HepG2 (cell line): ENCODE results near the gene KLHL18. TPM values are rescaled to one million over a fixed set of nuclear protein-coding genes. Genes with fewer than 3 reads are reported as not detected.
"Not testable (repeated sequence)": the region's sequence is repeated elsewhere in the genome, so short reads cannot be mapped to it uniquely, and the experiment has no call there.

Experiments
- ATAC-seq: fragments of 200-7000 bp; cut with Tn5 transposase; 3 replicates; pipeline ENCODE4 v1.9.1; 2020; ENCODE audit warnings: mild to moderate bottlenecking, moderate library complexity
- BruUV-seq: library from RNA; stranded (reverse); fragments of 400-500 nt; replicated peaks from 2 replicates; lab custom pipeline; 2021; lab: Mats Ljungman, UMichigan
- CTCF ChIA-PET: fragments of 300-600 bp; formaldehyde crosslinking; extraction: SDS; loops from one replicate; lab custom pipeline; 2021; ENCODE audit warnings: low total read pairs, inconsistent platforms, low intra/inter-chr PET ratio; lab: Yijun Ruan, JAX
- POLR2A ChIA-PET: fragments of 350-600 bp; sonication (Branson Sonifier 250); formaldehyde crosslinking; loops from one replicate; lab custom pipeline; 2020; ENCODE audit warnings: antibody characterized with exemption, inconsistent platforms; lab: Yijun Ruan, JAX
- DNase-seq: peaks from one replicate; pipeline ENCODE4 v3.0.0-alpha.2; 2015; ENCODE audit warnings: low spot score
- FAIRE-seq: peaks from 3 replicates; lab custom pipeline; 2011; peaks lifted over from hg19 to GRCh38; lab: Jason Lieb, UNC
- H2AFZ ChIP-seq: one replicate; pipeline ENCODE4 v1.6.1; 2011; ENCODE audit warnings: low read length, inconsistent platforms
- H3K27ac ChIP-seq: fragments of 300-600 bp; 3 replicates; pipeline ENCODE4 v1.8.0; 2011; ENCODE audit warnings: mixed run types, mild to moderate bottlenecking, mixed read lengths, low read length, inconsistent platforms; ENCODE audit not compliant: insufficient read depth; ENCODE audit errors: extremely low read length
- H3K27me3 ChIP-seq, 2 experiments: fragments of 200-600 bp in 1 of 2; 2 replicates in 1 of 2; 3 replicates in 1 of 2; pipeline versions ENCODE4 v1.6.0 to v1.8.0; 2011; ENCODE audit warnings: low read length in 2 of 2, mild to moderate bottlenecking in 2 of 2, moderate library complexity in 2 of 2, inconsistent platforms in 1 of 2; ENCODE audit not compliant: insufficient read depth in 2 of 2, control insufficient read depth in 1 of 2
- H3K36me3 ChIP-seq, 2 experiments: fragments of 200-600 bp in 1 of 2; replicated peaks in 1 of 2; 2 replicates in 1 of 2; 3 replicates in 1 of 2; pipeline versions ENCODE4 v1.5.1 to v1.8.0; 2011; ENCODE audit warnings: low read length in 2 of 2, inconsistent platforms in 1 of 2; ENCODE audit not compliant: insufficient read depth in 2 of 2, control insufficient read depth in 1 of 2
- H3K4me1 ChIP-seq: 2 replicates; pipeline ENCODE4 v1.5.1; 2012; ENCODE audit warnings: low read length, inconsistent platforms; ENCODE audit not compliant: insufficient read depth
- H3K4me2 ChIP-seq: 2 replicates; pipeline ENCODE4 v1.6.0; 2011; ENCODE audit warnings: low read depth, low read length, inconsistent platforms
- H3K4me3 ChIP-seq, 3 experiments: fragments of 200-600 bp in 1 of 3; sonication (generic), shearing (Covaris generic) in 1 of 3; replicated peaks in 1 of 3; 2 replicates each; pipeline ENCODE4 v1.5.1; 2011 to 2016; ENCODE audit warnings: low read length in 3 of 3, inconsistent platforms in 2 of 3, low read depth in 2 of 3, mild to moderate bottlenecking in 2 of 3, control low read depth in 1 of 3, mixed read lengths in 1 of 3; ENCODE audit not compliant: insufficient read depth in 1 of 3
- H3K79me2 ChIP-seq: one replicate; pipeline ENCODE4 v1.6.1; 2011; ENCODE audit warnings: low read length, inconsistent platforms; ENCODE audit not compliant: insufficient read depth
- H3K9ac ChIP-seq: 2 replicates; pipeline ENCODE4 v1.6.0; 2011; ENCODE audit warnings: mild to moderate bottlenecking, low read depth, low read length, inconsistent platforms; ENCODE audit not compliant: insufficient read depth
- H3K9me3 ChIP-seq: 2 replicates; pipeline ENCODE4 v1.5.1; 2012; ENCODE audit warnings: mild to moderate bottlenecking, low read length
- H4K20me1 ChIP-seq: 2 replicates; pipeline ENCODE4 v1.6.0; 2011; ENCODE audit warnings: inconsistent platforms, mild to moderate bottlenecking, low read length, moderate library complexity; ENCODE audit not compliant: insufficient read depth
- FOSL2 ChIP-seq: sonication (generic); formaldehyde crosslinking; IDR thresholded peaks from 2 replicates; pipeline ENCODE4 v1.4.0; 2020; ENCODE audit warnings: missing genetic modification reagents
- HCFC1 ChIP-seq: fragments of 150-350 bp; IDR thresholded peaks from 2 replicates; pipeline ENCODE4 v1.6.1; 2014; ENCODE audit warnings: low read depth, low read length
- SRY ChIP-seq: sonication (generic); formaldehyde crosslinking; IDR thresholded peaks from 2 replicates; pipeline ENCODE4 v1.8.0; 2022; ENCODE audit warnings: mild to moderate bottlenecking, missing genetic modification reagents
- ZBTB3 ChIP-seq: sonication (generic); formaldehyde crosslinking; IDR thresholded peaks from 2 replicates; pipeline ENCODE4 v1.4.0; 2020; ENCODE audit warnings: low read depth, mild to moderate bottlenecking, moderate library complexity, missing genetic modification reagents, borderline replicate concordance
- ZNF562 ChIP-seq: sonication (generic); formaldehyde crosslinking; IDR thresholded peaks from 2 replicates; pipeline ENCODE4 v1.8.0; 2022; ENCODE audit warnings: missing genetic modification reagents, borderline replicate concordance
- WGBS: methylation state at CpG from one replicate; pipeline ENCODE4 v1.1.6; 2017; ENCODE audit warnings: low lambda C conversion rate; 5-methylcytosine and 5-hydroxymethylcytosine counted together
- in situ Hi-C: cut with HindIII; loops from 2 replicates; pipeline ENCODE4 v1.10.0; 2017; ENCODE audit warnings: low pct_unique_long_range_greater_than_20kb; ENCODE audit not compliant: extremely low pct_ligation_motif_present
- intact Hi-C: fragments of 100-400 bp; cut with micrococcal nuclease; formaldehyde crosslinking; loops from one replicate; pipeline ENCODE4 v1.10.0; 2022; ENCODE audit not compliant: unreplicated experiment
- polyA plus RNA-seq, 8 experiments: library from polyadenylated mRNA; depleted of rRNA in 3 of 8; stranded (reverse) in 7 of 8; unstranded in 1 of 8; fragments of >200 nt; fragmentation: Illumina TruSeq in 4 of 8; extraction: Trizol in 4 of 8; gene quantifications; 2 replicates each; pipeline versions ENCODE4 v1.2.1 to v1.2.3, GENCODE V29; 2011 to 2016; ENCODE audit warnings: low read depth in 4 of 8, missing spikeins in 1 of 8, mixed read lengths in 1 of 8; ENCODE audit not compliant: insufficient read depth in 1 of 8
- total RNA-seq, 5 experiments: library from RNA; depleted of rRNA; stranded (reverse); fragments of >200 nt; fragmentation: Illumina TruSeq; extraction: Trizol; gene quantifications; 2 replicates each; pipeline ENCODE4 v1.2.3, GENCODE V29; 2016; ENCODE audit warnings: low read depth in 1 of 5
- TF ChIP-seq, protein P1 (sequence below): sonication (generic); formaldehyde crosslinking; conservative IDR thresholded peaks from 2 replicates; pipeline ENCODE4 v1.4.0; 2020; ENCODE audit warnings: missing genetic modification reagents

The KLHL18 gene
- total and polyA plus RNA-seq, 2 of the 13 experiments (the other 11 are each of a cell fraction or from before 2014, with no cell fraction given) = 17.5 to 18.8 TPM

DNA sequence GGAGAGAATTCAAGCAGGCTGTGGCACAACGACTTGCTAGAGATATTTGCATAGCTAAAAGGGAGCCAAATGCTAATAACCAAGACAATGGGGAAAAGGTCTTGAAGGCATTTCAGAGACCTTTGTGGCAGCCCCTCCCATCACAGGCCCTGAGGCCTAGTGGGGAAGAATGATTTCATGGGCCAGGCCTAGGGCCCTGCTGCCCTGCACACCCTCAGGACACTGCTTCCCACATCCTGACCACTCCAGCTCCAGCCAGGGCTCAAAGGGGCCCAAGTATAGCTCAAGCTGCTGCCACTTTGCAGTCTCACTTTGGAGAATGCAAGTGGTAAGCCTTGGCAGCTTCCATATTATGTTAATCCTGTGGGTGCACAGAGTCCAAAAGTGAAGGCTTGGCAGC, 76.6 kb downstream of the KLHL18 start:
- FAIRE-seq = no peak
- no peaks in the 10 kb centered on the region for H4K20me1 ChIP-seq
- peaks cover 19% of the 10 kb centered on the region for H3K4me1 ChIP-seq
- no peak for DNase-seq
- no peaks in the 10 kb centered on the region for H3K79me2 ChIP-seq
- BruUV-seq = no TSS peak
- H3K36me3 ChIP-seq = no peaks in the 10 kb centered on the region
- no peak overlapping the region for H2AFZ ChIP-seq
- H3K9me3 ChIP-seq = peaks cover 14% of the 10 kb centered on the region
- intact Hi-C loops = no loop called here
- POLR2A ChIA-PET = no interaction called here
- TF ChIP-seq, protein P1, sequence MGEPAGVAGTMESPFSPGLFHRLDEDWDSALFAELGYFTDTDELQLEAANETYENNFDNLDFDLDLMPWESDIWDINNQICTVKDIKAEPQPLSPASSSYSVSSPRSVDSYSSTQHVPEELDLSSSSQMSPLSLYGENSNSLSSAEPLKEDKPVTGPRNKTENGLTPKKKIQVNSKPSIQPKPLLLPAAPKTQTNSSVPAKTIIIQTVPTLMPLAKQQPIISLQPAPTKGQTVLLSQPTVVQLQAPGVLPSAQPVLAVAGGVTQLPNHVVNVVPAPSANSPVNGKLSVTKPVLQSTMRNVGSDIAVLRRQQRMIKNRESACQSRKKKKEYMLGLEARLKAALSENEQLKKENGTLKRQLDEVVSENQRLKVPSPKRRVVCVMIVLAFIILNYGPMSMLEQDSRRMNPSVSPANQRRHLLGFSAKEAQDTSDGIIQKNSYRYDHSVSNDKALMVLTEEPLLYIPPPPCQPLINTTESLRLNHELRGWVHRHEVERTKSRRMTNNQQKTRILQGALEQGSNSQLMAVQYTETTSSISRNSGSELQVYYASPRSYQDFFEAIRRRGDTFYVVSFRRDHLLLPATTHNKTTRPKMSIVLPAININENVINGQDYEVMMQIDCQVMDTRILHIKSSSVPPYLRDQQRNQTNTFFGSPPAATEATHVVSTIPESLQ (CRISPR knock-in tag) = no peak
- TF ChIP-seq ZBTB3 (CRISPR knock-in tag) = no peak
- no peak for TF ChIP-seq SRY (CRISPR knock-in tag)
- no peak for TF ChIP-seq HCFC1
- H3K9ac ChIP-seq = no peak overlapping the region
- no peak overlapping the region for H3K4me2 ChIP-seq
- H3K27me3 ChIP-seq = no peaks in the 10 kb centered on the region
- CTCF ChIA-PET = no interaction called here
- in situ Hi-C loops = no loop called here
- H3K27ac ChIP-seq = no peak overlapping the region
- WGBS = 0% methylated on average over 1 of the region's 1 CpG
- no peak overlapping the region for H3K4me3 ChIP-seq
- no peak; the same call in 2 of the 3 replicates for ATAC-seq

DNA sequence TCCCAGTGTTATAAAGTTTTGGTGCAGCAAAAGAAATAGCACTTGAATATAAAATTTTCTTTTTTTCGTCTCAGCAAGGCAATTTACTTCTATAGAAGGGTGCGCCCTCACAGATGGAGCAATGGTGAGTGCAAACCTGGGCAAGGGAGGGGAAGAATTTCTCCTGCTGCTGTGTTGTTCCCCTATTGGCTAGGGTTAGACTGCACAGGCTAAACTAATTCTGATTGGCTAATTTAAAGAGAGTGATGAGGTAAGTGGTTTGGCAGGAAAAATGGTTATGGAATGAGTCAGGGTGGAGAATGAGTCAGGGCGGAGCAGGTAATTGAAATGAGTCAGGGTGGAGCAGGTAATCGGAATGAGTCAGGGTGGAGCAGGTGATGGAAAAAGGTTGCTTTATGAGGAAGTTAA, 77.4 kb downstream of the KLHL18 start:
- H3K4me2 ChIP-seq, in situ Hi-C loops, POLR2A ChIA-PET, H3K27me3 ChIP-seq, DNase-seq, H3K9ac ChIP-seq, H3K36me3 ChIP-seq, H2AFZ ChIP-seq, FAIRE-seq, intact Hi-C loops, CTCF ChIA-PET, H3K79me2 ChIP-seq, BruUV-seq, H4K20me1 ChIP-seq, ATAC-seq, H3K4me3 ChIP-seq, H3K27ac ChIP-seq: not testable (repeated sequence)
- WGBS = 78% methylated on average over 4 of the region's 4 CpGs
- TF ChIP-seq FOSL2 (CRISPR knock-in tag) (peak; percentile 45), ZNF562 (CRISPR knock-in tag) (peak; percentile 85; the same call in 1 of the 2 replicates)
- H3K4me1 ChIP-seq = peaks cover 20% of the 10 kb centered on the region
- H3K9me3 ChIP-seq = peaks cover 14% of the 10 kb centered on the region
